ENCODE data around the gene TFEB.

TFEB gene

GRCh38 chr6:41694815-41695526 lies 40.4 kb downstream of the TFEB start:
- TF ChIP-seq ZFX (IDR thresholded peaks at IDR 0.05; ENCODE audit: borderline replicate concordance), result no peak
- H3K27ac ChIP-seq, result no peak overlapping the region

GRCh38 chr6:41693281-41694240 lies 41.8 kb downstream of the TFEB start:
- no peak overlapping the region for H3K27ac ChIP-seq
- TF ChIP-seq CTCF (IDR thresholded peaks at IDR 0.05), result no peak
- TF ChIP-seq ZFX (IDR thresholded peaks at IDR 0.05; ENCODE audit: borderline replicate concordance), result no peak

- TF ChIP-seq CTCF (IDR thresholded peaks at IDR 0.05) (no peak), ZFX (IDR thresholded peaks at IDR 0.05; ENCODE audit: borderline replicate concordance) (no peak)
- H3K27ac ChIP-seq, result no peak overlapping the region
Measured at GRCh38 chr6:41692730-41693129, 42.7 kb downstream of the TFEB start.

- no peak overlapping the region for H3K27ac ChIP-seq
- TF ChIP-seq ZFX (IDR thresholded peaks at IDR 0.05; ENCODE audit: borderline replicate concordance), result no peak
- TF ChIP-seq CTCF (IDR thresholded peaks at IDR 0.05), result no peak
Measured at GRCh38 chr6:41692080-41692675, 43.2 kb downstream of the TFEB start.

DNA sequence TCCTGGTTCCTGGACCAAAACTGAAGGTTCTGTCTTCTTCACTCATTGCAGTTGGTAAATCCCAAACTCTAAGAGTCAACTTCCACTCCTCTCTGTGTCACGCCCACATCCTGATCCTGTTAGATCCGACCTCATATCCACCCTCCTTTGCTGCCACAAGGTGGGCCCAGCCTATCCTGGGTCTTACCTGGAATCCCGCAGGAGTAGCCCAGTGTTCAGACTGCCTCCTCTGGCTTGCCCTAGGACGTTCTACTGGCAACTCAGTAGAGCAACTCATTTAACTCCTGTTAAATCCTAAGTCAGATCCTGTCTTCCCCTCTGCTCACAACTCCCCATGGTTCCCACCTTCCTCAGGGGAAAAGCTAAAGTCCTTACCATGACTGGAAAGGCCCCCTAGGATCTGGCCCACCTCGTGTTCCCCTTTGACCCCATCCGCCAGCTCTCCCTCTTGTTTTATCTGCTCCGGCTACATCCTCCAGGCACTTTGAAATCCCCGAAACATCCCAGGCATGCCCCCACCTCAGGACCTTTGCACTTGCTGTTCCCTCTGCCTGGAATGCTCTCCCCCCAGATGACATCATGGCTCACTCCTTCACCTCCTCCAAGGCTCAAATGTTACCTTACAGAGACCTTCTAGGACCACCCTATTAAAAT lies 43.9 kb downstream of the TFEB start:
- TF ChIP-seq CTCF (IDR thresholded peaks at IDR 0.05) (no peak), ZFX (IDR thresholded peaks at IDR 0.05; ENCODE audit: borderline replicate concordance) (no peak)
- no peak overlapping the region for H3K27ac ChIP-seq

GRCh38 chr6:41690541-41691330 lies 44.7 kb downstream of the TFEB start:
- TF ChIP-seq ZFX (IDR thresholded peaks at IDR 0.05; ENCODE audit: borderline replicate concordance) (no peak), CTCF (IDR thresholded peaks at IDR 0.05) (no peak)
- H3K27ac ChIP-seq, result no peak overlapping the region

All from 22Rv1 (cell line).